CD4-positive, alpha-beta T cell (primary cell): ENCODE data around the gene TEX14. TPM values are rescaled to one million over a fixed set of nuclear protein-coding genes. Genes with fewer than 3 reads are reported as not detected.

ENCODE experiments used
- ATAC-seq: fragments of 200-7000 bp; cut with Tn5 transposase; one replicate; pipeline ENCODE4 v1.10.0; 2022; ENCODE audit warnings: mild to moderate bottlenecking; ENCODE audit not compliant: poor library complexity
- CTCF ChIA-PET: fragments of 350-600 bp; sonication (Branson Sonifier 250); formaldehyde crosslinking; loops from one replicate; lab custom pipeline; 2021; ENCODE audit warnings: antibody characterized with exemption, inconsistent platforms; lab: Charles Lee
- POLR2A ChIA-PET: fragments of 350-600 bp; sonication (Branson Sonifier 250); formaldehyde crosslinking; loops from one replicate; lab custom pipeline; 2021; ENCODE audit warnings: antibody characterized with exemption, inconsistent platforms; lab: Charles Lee
- DNase-seq, 14 experiments: peaks; one replicate each; pipeline ENCODE4 v3.0.0-alpha.2; 2013 to 2020; ENCODE audit warnings: mixed read lengths in 2 of 14
- H3K27ac ChIP-seq, 2 donors: one replicate each; pipeline versions ENCODE4 v1.5.1 to v1.7.0; 2013; ENCODE audit warnings: low read length in 2 of 2, low read depth in 1 of 2, mild to moderate bottlenecking in 1 of 2
- H3K27me3 ChIP-seq, 2 experiments: 1 replicate in 1 of 2; 2 replicates in 1 of 2; pipeline versions ENCODE4 v1.6.1 to v1.7.0; 2013; ENCODE audit warnings: low read length in 2 of 2, control low read depth in 1 of 2, mild to moderate bottlenecking in 1 of 2, moderate library complexity in 1 of 2; ENCODE audit not compliant: insufficient read depth in 2 of 2, control insufficient read depth in 1 of 2
- H3K36me3 ChIP-seq: one replicate; pipeline ENCODE4 v1.6.1; 2013; ENCODE audit warnings: low read length, control low read depth; ENCODE audit not compliant: insufficient read depth
- H3K4me1 ChIP-seq: one replicate; pipeline ENCODE4 v1.6.1; 2013; ENCODE audit warnings: low read length, control low read depth; ENCODE audit not compliant: insufficient read depth
- H3K4me3 ChIP-seq: one replicate; pipeline ENCODE4 v1.5.1; 2013; ENCODE audit warnings: mild to moderate bottlenecking, low read length, moderate library complexity
- H3K9me3 ChIP-seq, 2 experiments: 1 replicate in 1 of 2; 2 replicates in 1 of 2; pipeline versions ENCODE4 v1.6.1 to v1.7.0; 2013; ENCODE audit warnings: low read length in 2 of 2, mild to moderate bottlenecking in 2 of 2, control low read depth in 1 of 2, moderate library complexity in 1 of 2; ENCODE audit not compliant: control insufficient read depth in 1 of 2, insufficient read depth in 1 of 2
- H3K27ac Mint-ChIP-seq: one replicate; pipeline ENCODE4 v1.8.0; 2020; ENCODE audit warnings: mixed read lengths
- H3K27me3 Mint-ChIP-seq: one replicate; pipeline ENCODE4 v1.8.0; 2021; ENCODE audit warnings: mixed read lengths
- H3K36me3 Mint-ChIP-seq: one replicate; pipeline ENCODE4 v1.8.0; 2021; ENCODE audit warnings: low read depth, mixed read lengths
- H3K4me1 Mint-ChIP-seq: one replicate; pipeline ENCODE4 v1.8.0; 2021; ENCODE audit warnings: low read depth, mixed read lengths
- H3K4me3 Mint-ChIP-seq: one replicate; pipeline ENCODE4 v1.8.0; 2020; ENCODE audit warnings: mild to moderate bottlenecking, mixed read lengths
- H3K9me3 Mint-ChIP-seq: one replicate; pipeline ENCODE4 v1.8.0; 2020; ENCODE audit warnings: mixed read lengths
- intact Hi-C, 2 experiments: fragments of 100-400 bp; cut with DNase I in 1 of 2; cut with micrococcal nuclease in 1 of 2; formaldehyde crosslinking; loops; one replicate each; pipeline versions ENCODE4 v1.15.1 to v1.9.0; 2023 to 2025; cut with DNase I, micrococcal nuclease
- total RNA-seq, 174 experiments: library from RNA in 2 of 174; stranded (reverse) in 2 of 174; gene quantifications; one replicate each; pipeline ENCODE4 v1.2.3 and lab custom pipeline; 2021 to 2026
- TF ChIP-seq, protein P1 (sequence below): fragments of 200-600 bp; IDR thresholded peaks from one replicate; pipeline ENCODE4 v1.8.0; 2022; ENCODE audit warnings: antibody characterized with exemption, mild to moderate bottlenecking

The TEX14 gene
- total RNA-seq, 2 experiments from 2014 or later = 0.47 to 0.66 TPM

DNA sequence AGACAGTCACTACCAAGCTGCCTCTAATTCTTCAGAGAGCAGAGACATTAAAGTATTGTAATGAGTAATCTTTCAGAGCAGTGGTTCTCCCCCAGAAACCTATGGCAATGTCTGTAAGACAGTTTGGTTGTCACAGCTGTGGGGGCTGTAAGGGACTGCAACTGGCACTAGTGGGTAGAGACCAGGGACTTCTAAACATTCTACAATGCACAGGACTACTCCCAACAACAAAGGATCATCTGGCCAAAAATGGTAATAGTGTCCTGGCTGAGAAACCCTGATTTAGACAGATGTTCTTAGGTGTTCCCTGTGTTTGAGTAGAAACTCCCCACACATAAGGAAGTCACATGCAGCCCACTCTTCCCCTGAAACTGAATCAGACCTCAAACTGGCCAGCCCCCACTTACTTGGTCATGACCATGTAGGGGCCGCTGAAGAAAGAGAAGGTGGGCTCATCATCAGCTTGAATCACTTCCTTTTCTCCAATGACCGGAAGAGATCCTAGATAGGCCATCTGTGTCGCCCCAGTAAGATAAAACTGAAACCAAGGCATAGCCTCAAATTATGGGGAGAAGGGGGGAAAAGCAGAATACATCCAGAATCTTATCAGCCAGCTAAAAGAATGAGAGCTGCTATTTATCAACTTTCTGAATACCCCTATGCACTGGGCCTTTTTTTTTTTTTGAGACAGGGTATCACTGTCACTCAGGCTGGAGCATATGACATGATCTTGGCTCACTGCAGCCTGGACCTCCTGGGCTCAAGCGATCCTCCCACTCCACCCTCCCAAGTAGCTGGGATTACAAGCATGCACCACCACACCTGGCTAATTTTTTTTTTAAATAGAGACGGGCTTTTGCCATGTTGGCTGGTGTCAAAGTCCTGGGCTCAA is 75.8 kb downstream of the TEX14 start:
- no peak overlapping the region for H3K27ac Mint-ChIP-seq
- ATAC-seq (no peak), DNase-seq (no peak)
- TF ChIP-seq, protein P1, sequence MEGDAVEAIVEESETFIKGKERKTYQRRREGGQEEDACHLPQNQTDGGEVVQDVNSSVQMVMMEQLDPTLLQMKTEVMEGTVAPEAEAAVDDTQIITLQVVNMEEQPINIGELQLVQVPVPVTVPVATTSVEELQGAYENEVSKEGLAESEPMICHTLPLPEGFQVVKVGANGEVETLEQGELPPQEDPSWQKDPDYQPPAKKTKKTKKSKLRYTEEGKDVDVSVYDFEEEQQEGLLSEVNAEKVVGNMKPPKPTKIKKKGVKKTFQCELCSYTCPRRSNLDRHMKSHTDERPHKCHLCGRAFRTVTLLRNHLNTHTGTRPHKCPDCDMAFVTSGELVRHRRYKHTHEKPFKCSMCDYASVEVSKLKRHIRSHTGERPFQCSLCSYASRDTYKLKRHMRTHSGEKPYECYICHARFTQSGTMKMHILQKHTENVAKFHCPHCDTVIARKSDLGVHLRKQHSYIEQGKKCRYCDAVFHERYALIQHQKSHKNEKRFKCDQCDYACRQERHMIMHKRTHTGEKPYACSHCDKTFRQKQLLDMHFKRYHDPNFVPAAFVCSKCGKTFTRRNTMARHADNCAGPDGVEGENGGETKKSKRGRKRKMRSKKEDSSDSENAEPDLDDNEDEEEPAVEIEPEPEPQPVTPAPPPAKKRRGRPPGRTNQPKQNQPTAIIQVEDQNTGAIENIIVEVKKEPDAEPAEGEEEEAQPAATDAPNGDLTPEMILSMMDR = no peak
- Histone ChIP-seq H3K4me3 (no peak overlapping the region), H3K27ac (no peak overlapping the region), H3K9me3 (no peaks in the 10 kb centered on the region), H3K36me3 (no peaks in the 10 kb centered on the region), H3K4me1 (peaks cover 3% of the 10 kb centered on the region), H3K27me3 (no peaks in the 10 kb centered on the region)
- ChIA-PET CTCF (no interaction called here), POLR2A (interaction anchor here (0.6 to 1.4 kb wide), 2 partner anchors 10 to 16 kb away, joined by 3 read pairs; no protein-coding TSS in a partner anchor)
- H3K27me3 Mint-ChIP-seq = no peaks in the 10 kb centered on the region
- no peaks in the 10 kb centered on the region for H3K9me3 Mint-ChIP-seq
- no peaks in the 10 kb centered on the region for H3K36me3 Mint-ChIP-seq
- no peaks in the 10 kb centered on the region for H3K4me1 Mint-ChIP-seq
- no peak overlapping the region for H3K4me3 Mint-ChIP-seq
- intact Hi-C loops = no loop called here

DNA sequence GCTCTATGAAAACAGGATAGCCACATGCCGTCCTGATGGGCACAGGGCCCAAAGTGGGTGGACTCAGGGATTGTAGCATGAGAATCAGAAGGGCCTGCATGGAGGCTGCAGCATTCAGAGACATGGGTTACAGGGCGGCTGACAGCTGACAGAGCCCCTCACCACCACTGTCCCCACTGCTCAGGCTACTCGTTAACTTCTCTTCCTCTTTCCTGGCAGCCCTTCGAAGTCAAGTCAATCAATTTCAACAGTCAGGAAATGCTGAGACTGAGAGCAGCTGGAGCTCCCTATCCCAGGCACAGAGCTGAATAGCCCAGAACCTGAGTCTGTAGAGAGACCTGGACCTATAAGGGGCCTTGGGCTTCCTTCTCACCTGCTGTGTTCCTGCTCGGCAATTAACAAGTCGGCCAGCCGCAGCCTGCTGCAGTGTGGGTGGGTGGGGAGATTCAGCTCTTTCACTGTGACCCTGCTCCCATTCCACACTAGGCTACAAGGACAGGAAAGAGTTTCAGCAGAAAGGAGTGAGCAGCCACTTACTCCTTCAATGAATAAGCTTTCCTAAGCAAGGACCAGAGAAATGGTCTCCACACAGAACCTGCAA is 76.9 kb downstream of the TEX14 start:
- Mint-ChIP-seq H3K27ac (no peak overlapping the region), H3K36me3 (no peaks in the 10 kb centered on the region), H3K4me1 (no peaks in the 10 kb centered on the region), H3K9me3 (no peaks in the 10 kb centered on the region), H3K4me3 (no peak overlapping the region), H3K27me3 (no peaks in the 10 kb centered on the region)
- Histone ChIP-seq H3K9me3 (no peaks in the 10 kb centered on the region), H3K4me3 (no peak overlapping the region), H3K27me3 (no peaks in the 10 kb centered on the region), H3K36me3 (no peaks in the 10 kb centered on the region), H3K27ac (no peak overlapping the region), H3K4me1 (peaks cover 3% of the 10 kb centered on the region)
- ATAC-seq (no peak), DNase-seq (no peak)
- intact Hi-C loops = no loop called here
- ChIA-PET POLR2A (no interaction called here), CTCF (no interaction called here)
- TF ChIP-seq, protein P1 = no peak

DNA sequence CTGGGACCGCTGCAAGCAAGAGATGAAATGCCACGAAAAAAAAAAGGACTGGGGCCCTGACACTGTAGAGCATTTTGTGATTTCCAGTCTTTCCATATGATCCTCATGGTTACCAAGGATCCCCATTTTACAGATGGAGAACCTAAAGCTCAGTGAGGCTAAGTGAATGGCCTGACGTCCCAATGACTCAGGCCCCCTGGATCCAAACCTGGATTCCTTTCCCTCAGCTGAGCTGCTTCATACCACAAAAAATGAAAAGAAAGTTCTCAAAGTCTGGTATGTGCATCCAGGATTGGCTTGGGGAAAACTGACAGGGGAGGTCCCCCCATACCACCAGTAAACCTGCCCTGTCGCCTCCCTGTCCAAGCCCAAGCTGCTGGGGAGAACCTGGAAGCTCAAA is 80.5 kb downstream of the TEX14 start:
- no peaks in the 10 kb centered on the region for H3K27me3 Mint-ChIP-seq
- POLR2A ChIA-PET = no interaction called here
- no peaks in the 10 kb centered on the region for H3K27me3 ChIP-seq
- no peaks in the 10 kb centered on the region for H3K9me3 ChIP-seq
- no peak overlapping the region for H3K4me3 ChIP-seq
- TF ChIP-seq, protein P1 = no peak
- ATAC-seq = no peak
- peaks cover 3% of the 10 kb centered on the region for H3K4me1 ChIP-seq
- H3K4me1 Mint-ChIP-seq = no peaks in the 10 kb centered on the region
- H3K36me3 Mint-ChIP-seq = no peaks in the 10 kb centered on the region
- intact Hi-C loops = no loop called here
- DNase-seq = no peak
- H3K4me3 Mint-ChIP-seq = no peak overlapping the region
- H3K27ac ChIP-seq = no peak overlapping the region
- H3K9me3 Mint-ChIP-seq = no peaks in the 10 kb centered on the region
- CTCF ChIA-PET = no interaction called here
- no peaks in the 10 kb centered on the region for H3K36me3 ChIP-seq
- H3K27ac Mint-ChIP-seq = no peak overlapping the region
